Thyroid gland (tissue), 4 donors: ENCODE data around the gene GIT2.

ENCODE experiments used
- POLR2A ChIP-seq, 2 donors: fragments of 450-650 bp; IDR thresholded peaks; one replicate each; pipeline ENCODE4 v1.6.1; 2017; ENCODE audit warnings: antibody characterized with exemption in 2 of 2, mild to moderate bottlenecking in 2 of 2, moderate library complexity in 1 of 2
- TF ChIP-seq, protein P1 (sequence below), 6 experiments: fragments of 200-600 bp in 3 of 6; fragments of 450-650 bp in 3 of 6; sonication (generic) in 3 of 6; IDR thresholded peaks; one replicate each; pipeline ENCODE4 v1.5.1; 2016 to 2019; ENCODE audit warnings: antibody characterized with exemption in 6 of 6, mild to moderate bottlenecking in 2 of 6, inconsistent platforms in 1 of 6, moderate library complexity in 1 of 6

DNA sequence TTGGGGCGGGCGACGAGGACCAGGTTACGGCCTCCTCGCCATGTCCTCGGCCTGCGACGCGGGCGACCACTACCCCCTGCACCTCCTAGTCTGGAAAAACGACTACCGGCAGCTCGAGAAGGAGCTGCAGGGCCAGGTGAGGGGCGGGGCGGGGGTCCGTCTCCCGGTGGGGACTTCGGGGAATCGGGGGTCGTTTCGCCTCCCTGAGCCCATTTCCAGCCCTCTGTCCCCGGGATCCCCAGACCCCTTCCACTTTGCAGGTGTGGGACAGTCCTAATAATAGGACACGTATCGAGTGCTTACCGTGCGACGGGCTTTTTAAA, 3.4 kb upstream of the GIT2 start:
- TF ChIP-seq, protein P1, sequence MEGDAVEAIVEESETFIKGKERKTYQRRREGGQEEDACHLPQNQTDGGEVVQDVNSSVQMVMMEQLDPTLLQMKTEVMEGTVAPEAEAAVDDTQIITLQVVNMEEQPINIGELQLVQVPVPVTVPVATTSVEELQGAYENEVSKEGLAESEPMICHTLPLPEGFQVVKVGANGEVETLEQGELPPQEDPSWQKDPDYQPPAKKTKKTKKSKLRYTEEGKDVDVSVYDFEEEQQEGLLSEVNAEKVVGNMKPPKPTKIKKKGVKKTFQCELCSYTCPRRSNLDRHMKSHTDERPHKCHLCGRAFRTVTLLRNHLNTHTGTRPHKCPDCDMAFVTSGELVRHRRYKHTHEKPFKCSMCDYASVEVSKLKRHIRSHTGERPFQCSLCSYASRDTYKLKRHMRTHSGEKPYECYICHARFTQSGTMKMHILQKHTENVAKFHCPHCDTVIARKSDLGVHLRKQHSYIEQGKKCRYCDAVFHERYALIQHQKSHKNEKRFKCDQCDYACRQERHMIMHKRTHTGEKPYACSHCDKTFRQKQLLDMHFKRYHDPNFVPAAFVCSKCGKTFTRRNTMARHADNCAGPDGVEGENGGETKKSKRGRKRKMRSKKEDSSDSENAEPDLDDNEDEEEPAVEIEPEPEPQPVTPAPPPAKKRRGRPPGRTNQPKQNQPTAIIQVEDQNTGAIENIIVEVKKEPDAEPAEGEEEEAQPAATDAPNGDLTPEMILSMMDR (IDR thresholded peaks at IDR 0.05), result no peak
- no peak for TF ChIP-seq POLR2A (IDR thresholded peaks at IDR 0.05)
